Keratinocyte (primary cell): ENCODE data around the gene UBA3. TPM values are rescaled to one million over a fixed set of nuclear protein-coding genes. Genes with fewer than 3 reads are reported as not detected.

Source experiments
- DNase-seq: peaks from one replicate; pipeline ENCODE4 v3.0.0-alpha.2; 2011; ENCODE audit warnings: low read depth, missing footprints, low spot score
- FAIRE-seq: peaks from 2 replicates; lab custom pipeline; 2011; peaks lifted over from hg19 to GRCh38; lab: Jason Lieb, UNC
- H2AFZ ChIP-seq: 2 replicates; pipeline ENCODE4 v1.6.0; 2012; ENCODE audit warnings: low read length, control low read depth, inconsistent platforms; ENCODE audit not compliant: control insufficient read depth
- H3K27ac ChIP-seq: 2 replicates; pipeline ENCODE4 v1.5.1; 2011; ENCODE audit warnings: low read length; ENCODE audit not compliant: control insufficient read depth, insufficient read depth
- H3K27me3 ChIP-seq: 3 replicates; pipeline ENCODE4 v1.6.0; 2011; ENCODE audit warnings: low read length; ENCODE audit not compliant: control insufficient read depth, insufficient read depth; ENCODE audit errors: extremely low read depth
- H3K36me3 ChIP-seq, 2 experiments: 2 replicates in 1 of 2; 3 replicates in 1 of 2; pipeline ENCODE4 v1.5.1; 2011; ENCODE audit warnings: low read length in 2 of 2, mild to moderate bottlenecking in 1 of 2; ENCODE audit not compliant: control insufficient read depth in 2 of 2, insufficient read depth in 2 of 2; ENCODE audit errors: extremely low read depth in 1 of 2
- H3K4me1 ChIP-seq: 3 replicates; pipeline ENCODE4 v1.5.1; 2011; ENCODE audit warnings: low read length; ENCODE audit not compliant: control insufficient read depth, insufficient read depth; ENCODE audit errors: extremely low read depth
- H3K4me2 ChIP-seq: 3 replicates; pipeline ENCODE4 v1.6.0; 2011; ENCODE audit warnings: low read depth, low read length; ENCODE audit not compliant: control insufficient read depth, insufficient read depth; ENCODE audit errors: extremely low read depth
- H3K4me3 ChIP-seq, 3 experiments: fragments of 200-600 bp in 1 of 3; sonication (generic) in 1 of 3; 2 replicates in 2 of 3; 3 replicates in 1 of 3; pipeline ENCODE4 v1.5.1; 2011 to 2016; ENCODE audit warnings: low read length in 3 of 3, mild to moderate bottlenecking in 3 of 3, control low read depth in 2 of 3, inconsistent platforms in 1 of 3, low read depth in 1 of 3, mixed read lengths in 1 of 3, mixed run types in 1 of 3, moderate library complexity in 1 of 3; ENCODE audit not compliant: control insufficient read depth in 2 of 3, insufficient read depth in 2 of 3; ENCODE audit errors: extremely low read depth in 1 of 3
- H3K79me2 ChIP-seq: 2 replicates; pipeline ENCODE4 v1.6.0; 2012; ENCODE audit warnings: low read length; ENCODE audit not compliant: control insufficient read depth, insufficient read depth
- H3K9ac ChIP-seq: 3 replicates; pipeline ENCODE4 v1.6.0; 2011; ENCODE audit warnings: low read length; ENCODE audit not compliant: control insufficient read depth, insufficient read depth; ENCODE audit errors: extremely low read depth
- H3K9me1 ChIP-seq: 3 replicates; pipeline ENCODE4 v1.6.0; 2011; ENCODE audit warnings: low read length; ENCODE audit not compliant: control insufficient read depth, insufficient read depth; ENCODE audit errors: extremely low read depth
- H3K9me3 ChIP-seq: 2 replicates; pipeline ENCODE4 v1.5.1; 2012; ENCODE audit warnings: low read depth, low read length; ENCODE audit not compliant: control insufficient read depth
- H4K20me1 ChIP-seq: 3 replicates; pipeline ENCODE4 v1.6.0; 2011; ENCODE audit warnings: low read length; ENCODE audit not compliant: control insufficient read depth, insufficient read depth; ENCODE audit errors: extremely low read depth
- CTCF ChIP-seq, 3 experiments: IDR thresholded peaks in 1 of 3; conservative IDR thresholded peaks in 1 of 3; optimal IDR thresholded peaks in 1 of 3; 2 replicates in 2 of 3; 3 replicates in 1 of 3; pipeline versions ENCODE3 to v1.5.1; 2011; ENCODE audit warnings: low read length in 3 of 3, mild to moderate bottlenecking in 3 of 3, moderate library complexity in 2 of 3, control low read depth in 1 of 3, inconsistent platforms in 1 of 3; ENCODE audit not compliant: insufficient read depth in 2 of 3; ENCODE audit errors: extremely low read depth in 1 of 3
- EZH2 ChIP-seq: IDR thresholded peaks from one replicate; pipeline ENCODE4 v1.6.1; 2012; ENCODE audit warnings: inconsistent platforms, mild to moderate bottlenecking, low read length, moderate library complexity
- dilution Hi-C: fragments of 300-500 bp; cut with MboI; formaldehyde crosslinking; loops from one replicate; pipeline ENCODE4 v1.7.0; 2020; ENCODE audit warnings: low sequenced_read_pairs; ENCODE audit not compliant: extremely low pct_ligation_motif_present
- polyA plus RNA-seq, 5 experiments: library from polyadenylated mRNA; depleted of rRNA in 3 of 5; stranded (reverse) in 3 of 5; stranded (forward) in 1 of 5; unstranded in 1 of 5; fragments of >200 nt; gene quantifications; 1 replicate in 1 of 5; 2 replicates in 3 of 5; 3 replicates in 1 of 5; pipeline versions ENCODE4 v1.2.1 to v1.2.3, GENCODE V29; 2011 to 2012; ENCODE audit warnings: missing spikeins in 2 of 5, low read depth in 1 of 5, low replicate concordance in 1 of 5

The UBA3 gene
- polyA plus RNA-seq, 1 donor (not counting 4 experiments of a cell fraction or from before 2014, with no cell fraction given), result 125 TPM

GRCh38 chr3:69110941-69111546 is 30.9 kb upstream of the UBA3 start:
- DNase-seq (no peak), FAIRE-seq (no peak)
- no peak for TF ChIP-seq CTCF (optimal IDR thresholded peaks at IDR 0.05 in 1 of 3, IDR thresholded peaks at IDR 0.05 in 1 of 3, conservative IDR thresholded peaks at IDR 0.05 in 1 of 3; ENCODE audit: extremely low read depth in 1 of 3, insufficient read depth in 2 of 3, low read length in 3 of 3)
- TF ChIP-seq EZH2, result no peak

GRCh38 chr3:69108811-69109210 is 28.6 kb upstream of the UBA3 start:
- H3K27me3 ChIP-seq, result no peaks in the 10 kb centered on the region
- H3K36me3 ChIP-seq, result peaks cover 4 to 10% of the 10 kb centered on the region in 2 experiments
- H2AFZ ChIP-seq, result no peak overlapping the region
- FAIRE-seq (peak; percentile 32), DNase-seq (no peak)
- H4K20me1 ChIP-seq, result no peaks in the 10 kb centered on the region
- H3K4me1 ChIP-seq, result no peaks in the 10 kb centered on the region
- H3K4me2 ChIP-seq, result no peak overlapping the region
- no peak overlapping the region for H3K27ac ChIP-seq
- H3K9me1 ChIP-seq, result no peaks in the 10 kb centered on the region
- no peaks in the 10 kb centered on the region for H3K9me3 ChIP-seq
- dilution Hi-C loops, result no loop called here
- no peaks in the 10 kb centered on the region for H3K79me2 ChIP-seq
- H3K4me3 ChIP-seq, result no peak overlapping the region
- no peak overlapping the region for H3K9ac ChIP-seq
- TF ChIP-seq EZH2 (no peak), CTCF (optimal IDR thresholded peaks at IDR 0.05 in 1 of 3, IDR thresholded peaks at IDR 0.05 in 1 of 3, conservative IDR thresholded peaks at IDR 0.05 in 1 of 3; ENCODE audit: extremely low read depth in 1 of 3, insufficient read depth in 2 of 3, low read length in 3 of 3) (no peak)

More at GRCh38 chr3:69110941-69111546, 30.9 kb upstream of the UBA3 start:
- Histone ChIP-seq H3K27me3 (no peaks in the 10 kb centered on the region), H3K9me1 (no peaks in the 10 kb centered on the region), H3K36me3 (no peaks in the 10 kb centered on the region), H3K79me2 (no peaks in the 10 kb centered on the region), H3K9ac (no peak overlapping the region), H3K4me1 (peaks cover 6% of the 10 kb centered on the region), H3K9me3 (no peaks in the 10 kb centered on the region), H3K27ac (no peak overlapping the region), H2AFZ (no peak overlapping the region), H3K4me2 (no peak overlapping the region), H3K4me3 (no peak overlapping the region), H4K20me1 (no peaks in the 10 kb centered on the region)
- dilution Hi-C loops, result no loop called here
